Breast epithelium (tissue), 4 donors: ENCODE data around the gene SELPLG. TPM values are rescaled to one million over a fixed set of nuclear protein-coding genes. Genes with fewer than 3 reads are reported as not detected.

Source experiments
- DNase-seq, 2 donors: peaks; one replicate each; pipeline ENCODE4 v3.0.0-alpha.2; 2019; ENCODE audit warnings: low spot score in 2 of 2
- H3K27ac ChIP-seq, 2 donors: fragments of 200-600 bp; sonication (generic) in 1 of 2; one replicate each; pipeline ENCODE4 v1.5.1; 2016 to 2019; ENCODE audit warnings: mild to moderate bottlenecking in 1 of 2
- H3K27me3 ChIP-seq, 2 donors: fragments of 200-600 bp; sonication (generic) in 1 of 2; one replicate each; pipeline versions ENCODE4 v1.5.1 to v1.6.0; 2017 to 2019; ENCODE audit warnings: control low read depth in 1 of 2, mild to moderate bottlenecking in 1 of 2
- H3K36me3 ChIP-seq: fragments of 200-600 bp; one replicate; pipeline ENCODE4 v1.5.1; 2019
- H3K4me1 ChIP-seq, 2 donors: fragments of 200-600 bp; sonication (generic); one replicate each; pipeline ENCODE4 v1.5.1; 2016 to 2019; ENCODE audit warnings: control low read depth in 1 of 2
- H3K4me3 ChIP-seq, 3 donors: fragments of 200-600 bp; sonication (generic); 1 replicate in 2 of 3; 2 replicates in 1 of 3; pipeline ENCODE4 v1.5.1; 2016 to 2019; ENCODE audit warnings: mild to moderate bottlenecking in 3 of 3, moderate library complexity in 2 of 3
- H3K9me3 ChIP-seq, 2 donors: fragments of 200-600 bp; sonication (generic) in 1 of 2; one replicate each; pipeline ENCODE4 v1.5.1; 2016 to 2019; ENCODE audit warnings: control low read depth in 1 of 2
- POLR2A ChIP-seq: fragments of 450-650 bp; IDR thresholded peaks from one replicate; pipeline ENCODE4 v1.6.1; 2016; ENCODE audit warnings: antibody characterized with exemption, mild to moderate bottlenecking, moderate library complexity
- POLR2AphosphoS5 ChIP-seq, 3 donors: sonication (generic); formaldehyde crosslinking; IDR thresholded peaks; one replicate each; pipeline ENCODE4 v1.6.1; 2017; ENCODE audit warnings: antibody characterized with exemption in 3 of 3
- intact Hi-C: fragments of 100-400 bp; cut with DNase I; formaldehyde crosslinking; loops from one replicate; pipeline ENCODE4 v1.15.1; 2023; ENCODE audit warnings: low total_unique reads
- total RNA-seq, 3 donors: library from RNA; depleted of rRNA; stranded (reverse); fragments of >200 nt; gene quantifications; one replicate each; pipeline ENCODE4 v1.1.0, GENCODE V29; 2016
- TF ChIP-seq, protein P1 (sequence below), 3 donors: fragments of 450-650 bp; IDR thresholded peaks; one replicate each; pipeline ENCODE4 v1.5.1; 2016 to 2017; ENCODE audit warnings: antibody characterized with exemption in 3 of 3, mild to moderate bottlenecking in 3 of 3, moderate library complexity in 3 of 3

Gene SELPLG
- total RNA-seq, 3 donors from 2014 or later: 5.2 to 16.6 (median 6.7) TPM

DNA sequence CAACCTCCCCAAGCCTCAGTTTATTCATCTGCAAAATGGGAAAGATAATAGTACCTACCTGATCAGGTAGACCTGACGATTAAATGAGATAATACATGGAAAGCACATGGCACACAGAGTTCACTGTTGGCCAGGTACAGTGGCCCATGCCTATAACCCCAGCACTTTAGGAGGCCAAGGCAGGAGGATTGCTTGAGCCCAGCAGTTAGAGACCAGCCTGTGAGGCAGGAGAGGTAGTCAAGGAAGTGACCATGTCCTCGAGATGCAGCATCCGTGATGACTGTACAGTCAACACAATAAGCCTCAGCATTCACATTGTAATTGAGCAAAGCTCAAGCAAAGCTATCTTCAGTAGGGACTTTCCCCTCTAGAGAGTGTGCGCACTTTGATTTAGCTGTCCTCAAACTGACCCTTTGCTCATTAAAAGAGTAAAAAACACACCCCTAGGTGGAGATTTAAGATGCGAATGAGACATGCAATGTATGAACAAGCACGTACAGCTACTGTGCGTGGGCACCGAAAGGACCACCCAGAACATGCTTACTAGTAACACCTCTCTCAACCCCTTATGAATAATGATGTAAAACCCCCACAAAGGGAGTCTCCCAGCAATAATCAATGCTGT is 61.4 kb downstream of the SELPLG start:
- H3K27me3 ChIP-seq: no peaks in the 10 kb centered on the region
- TF ChIP-seq, protein P1, sequence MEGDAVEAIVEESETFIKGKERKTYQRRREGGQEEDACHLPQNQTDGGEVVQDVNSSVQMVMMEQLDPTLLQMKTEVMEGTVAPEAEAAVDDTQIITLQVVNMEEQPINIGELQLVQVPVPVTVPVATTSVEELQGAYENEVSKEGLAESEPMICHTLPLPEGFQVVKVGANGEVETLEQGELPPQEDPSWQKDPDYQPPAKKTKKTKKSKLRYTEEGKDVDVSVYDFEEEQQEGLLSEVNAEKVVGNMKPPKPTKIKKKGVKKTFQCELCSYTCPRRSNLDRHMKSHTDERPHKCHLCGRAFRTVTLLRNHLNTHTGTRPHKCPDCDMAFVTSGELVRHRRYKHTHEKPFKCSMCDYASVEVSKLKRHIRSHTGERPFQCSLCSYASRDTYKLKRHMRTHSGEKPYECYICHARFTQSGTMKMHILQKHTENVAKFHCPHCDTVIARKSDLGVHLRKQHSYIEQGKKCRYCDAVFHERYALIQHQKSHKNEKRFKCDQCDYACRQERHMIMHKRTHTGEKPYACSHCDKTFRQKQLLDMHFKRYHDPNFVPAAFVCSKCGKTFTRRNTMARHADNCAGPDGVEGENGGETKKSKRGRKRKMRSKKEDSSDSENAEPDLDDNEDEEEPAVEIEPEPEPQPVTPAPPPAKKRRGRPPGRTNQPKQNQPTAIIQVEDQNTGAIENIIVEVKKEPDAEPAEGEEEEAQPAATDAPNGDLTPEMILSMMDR (IDR thresholded peaks at IDR 0.05): no peak
- TF ChIP-seq POLR2AphosphoS5 (IDR thresholded peaks at IDR 0.05) (no peak), POLR2A (no peak)
- H3K9me3 ChIP-seq: no peaks in the 10 kb centered on the region
- H3K36me3 ChIP-seq: no peaks in the 10 kb centered on the region
- H3K27ac ChIP-seq: no peak overlapping the region
- no peak overlapping the region for H3K4me3 ChIP-seq
- DNase-seq: no peak
- intact Hi-C loops: no loop called here
- H3K4me1 ChIP-seq: no peaks in the 10 kb centered on the region

Other genes with a start within 250 kb of the SELPLG start
- 1 to 10 TPM; 7.0 to 8.5 (median 8.0) TPM for gene FICD, start 118.6 kb downstream of the SELPLG start, total RNA-seq
- gene SART3, start 72.7 kb downstream of the SELPLG start, total RNA-seq: 10 to 100 TPM; 49.8 to 62.9 (median 60.2) TPM
- gene ISCU, start 71.3 kb downstream of the SELPLG start, total RNA-seq: 100 to 1,000 TPM; 220 to 328 (median 227) TPM
- 10 to 100 TPM; 12.1 to 21.0 (median 12.5) TPM for gene TMEM119, start 35.8 kb downstream of the SELPLG start, total RNA-seq
- gene CORO1C, start 97.6 kb upstream of the SELPLG start, total RNA-seq: 100 to 1,000 TPM; 121 to 155 (median 149) TPM
- gene SSH1, start 223.7 kb upstream of the SELPLG start, total RNA-seq: 10 to 100 TPM; 13.3 to 15.4 (median 13.8) TPM
- not detected for gene DAO, start 246.2 kb upstream of the SELPLG start, total RNA-seq